Upper lobe of right lung (tissue), 1 donor: ENCODE results near the gene HIGD1A. TPM values are rescaled to one million over a fixed set of nuclear protein-coding genes. Genes with fewer than 3 reads are reported as not detected.

Experiments used
- ATAC-seq: fragments of 200-7000 bp; cut with Tn5 transposase; one replicate; pipeline ENCODE4 v1.9.1; 2020; ENCODE audit warnings: mild to moderate bottlenecking, moderate library complexity
- DNase-seq: peaks from one replicate; pipeline ENCODE4 v3.0.0-alpha.2; 2020
- H3K27ac ChIP-seq: fragments of 200-600 bp; one replicate; pipeline ENCODE4 v1.8.0; 2022
- H3K27me3 ChIP-seq: fragments of 200-600 bp; one replicate; pipeline ENCODE4 v1.8.0; 2022; ENCODE audit warnings: mild to moderate bottlenecking
- H3K36me3 ChIP-seq: fragments of 200-600 bp; one replicate; pipeline ENCODE4 v1.8.0; 2022
- H3K4me1 ChIP-seq: fragments of 200-600 bp; one replicate; pipeline ENCODE4 v1.8.0; 2022
- H3K4me3 ChIP-seq: fragments of 200-600 bp; one replicate; pipeline ENCODE4 v1.8.0; 2022; ENCODE audit warnings: mild to moderate bottlenecking
- H3K9me3 ChIP-seq: fragments of 200-600 bp; one replicate; pipeline ENCODE4 v1.8.0; 2022
- CTCF ChIP-seq: fragments of 200-600 bp; IDR thresholded peaks from one replicate; pipeline ENCODE4 v1.8.0; 2022; ENCODE audit warnings: antibody characterized with exemption
- intact Hi-C: fragments of 100-400 bp; cut with DNase I; formaldehyde crosslinking; loops from one replicate; pipeline ENCODE4 v1.11.0; 2022
- total RNA-seq: library from RNA; stranded (reverse); fragmentation: NEBNext Ultra II Directional; extraction: Animal tissue kit (Norgen Biotek cat#: 25700); gene quantifications from one replicate; pipeline ENCODE4 v1.2.1, GENCODE V29; 2021
- donor health status: DM: no; HTN: yes; CAD: no; lungs with severe emphysema.

The HIGD1A gene
- total RNA-seq, 1 donor from 2014 or later, result 79.7 TPM

- ATAC-seq, result no peak
Measured at GRCh38 chr3:42736081-42736480, 68.2 kb downstream of the HIGD1A start.

GRCh38 chr3:42735615-42736014 is 68.7 kb downstream of the HIGD1A start:
- Histone ChIP-seq H3K27ac (no peak overlapping the region), H3K4me1 (no peaks in the 10 kb centered on the region), H3K4me3 (no peak overlapping the region), H3K27me3 (no peaks in the 10 kb centered on the region), H3K36me3 (no peaks in the 10 kb centered on the region), H3K9me3 (no peaks in the 10 kb centered on the region)
- DNase-seq (no peak), ATAC-seq (no peak)
- TF ChIP-seq CTCF, result no peak
- intact Hi-C loops, result no loop called here

More at GRCh38 chr3:42736081-42736480, 68.2 kb downstream of the HIGD1A start:
- H3K4me1 ChIP-seq, result no peaks in the 10 kb centered on the region
- intact Hi-C loops, result no loop called here
- H3K36me3 ChIP-seq, result no peaks in the 10 kb centered on the region
- H3K4me3 ChIP-seq, result no peak overlapping the region
- TF ChIP-seq CTCF, result no peak
- no peaks in the 10 kb centered on the region for H3K9me3 ChIP-seq
- H3K27ac ChIP-seq, result no peak overlapping the region
- DNase-seq, result no peak
- H3K27me3 ChIP-seq, result no peaks in the 10 kb centered on the region

- TF ChIP-seq CTCF, result no peak
- Histone ChIP-seq H3K36me3 (no peaks in the 10 kb centered on the region), H3K4me1 (no peaks in the 10 kb centered on the region), H3K4me3 (no peak overlapping the region), H3K9me3 (no peaks in the 10 kb centered on the region), H3K27ac (no peak overlapping the region), H3K27me3 (no peaks in the 10 kb centered on the region)
- intact Hi-C loops, result no loop called here
- no peak for ATAC-seq
- DNase-seq, result no peak
Measured at GRCh38 chr3:42735019-42735418, 69.3 kb downstream of the HIGD1A start.

- Histone ChIP-seq H3K36me3 (no peaks in the 10 kb centered on the region), H3K4me3 (no peak overlapping the region), H3K4me1 (no peaks in the 10 kb centered on the region), H3K9me3 (no peaks in the 10 kb centered on the region), H3K27me3 (no peaks in the 10 kb centered on the region), H3K27ac (no peak overlapping the region)
- TF ChIP-seq CTCF, result no peak
- DNase-seq (no peak), ATAC-seq (no peak)
- intact Hi-C loops, result no loop called here
Measured at GRCh38 chr3:42734263-42734860, 69.9 kb downstream of the HIGD1A start.

- H3K36me3 ChIP-seq, result no peaks in the 10 kb centered on the region
- ATAC-seq (no peak), DNase-seq (no peak)
Measured at GRCh38 chr3:42733501-42734262, 70.6 kb downstream of the HIGD1A start.

More at GRCh38 chr3:42733501-42734262, 70.6 kb downstream of the HIGD1A start:
- intact Hi-C loops, result no loop called here
- Histone ChIP-seq H3K4me1 (no peaks in the 10 kb centered on the region), H3K4me3 (no peak overlapping the region), H3K27ac (no peak overlapping the region), H3K9me3 (no peaks in the 10 kb centered on the region), H3K27me3 (no peaks in the 10 kb centered on the region)
- no peak for TF ChIP-seq CTCF

Other genes starting within 250 kb of the HIGD1A start
- gene SEC22C, start 222.5 kb downstream of the HIGD1A start, total RNA-seq, result 48.6 TPM
- 22.0 TPM for gene SS18L2, start 213.6 kb downstream of the HIGD1A start, total RNA-seq
- gene NKTR, start 203.8 kb downstream of the HIGD1A start, total RNA-seq, result 92.1 TPM
- gene ZBTB47, start 150.8 kb downstream of the HIGD1A start, total RNA-seq, result 28.1 TPM
- not detected for gene KLHL40, start 119.0 kb downstream of the HIGD1A start, total RNA-seq
- not detected for gene HHATL, start 101.7 kb downstream of the HIGD1A start, total RNA-seq
- gene CCDC13, start 31.2 kb downstream of the HIGD1A start, total RNA-seq, result 0.87 TPM
- gene ACKR2, start 5.0 kb upstream of the HIGD1A start, total RNA-seq, result 5.2 TPM
- gene CYP8B1, start 71.4 kb upstream of the HIGD1A start, total RNA-seq, result not detected
- 9.6 TPM for gene ZNF662, start 101.7 kb upstream of the HIGD1A start, total RNA-seq
- gene GASK1A, start 174.8 kb upstream of the HIGD1A start, total RNA-seq, result 3.9 TPM